C4-2B (cell line): ENCODE measurements around the gene ILKAP.

Experiments
- H3K27ac ChIP-seq: fragments of 450-650 bp; 2 replicates; pipeline ENCODE4 v1.5.1; 2017
- ZFX ChIP-seq: fragments of 450-650 bp; IDR thresholded peaks from 2 replicates; pipeline ENCODE4 v1.6.1; 2017
- TF ChIP-seq, protein P1 (sequence below): fragments of 450-650 bp; conservative IDR thresholded peaks from 2 replicates; pipeline ENCODE4 v1.5.1; 2017; ENCODE audit warnings: mild to moderate bottlenecking

The ILKAP gene

DNA sequence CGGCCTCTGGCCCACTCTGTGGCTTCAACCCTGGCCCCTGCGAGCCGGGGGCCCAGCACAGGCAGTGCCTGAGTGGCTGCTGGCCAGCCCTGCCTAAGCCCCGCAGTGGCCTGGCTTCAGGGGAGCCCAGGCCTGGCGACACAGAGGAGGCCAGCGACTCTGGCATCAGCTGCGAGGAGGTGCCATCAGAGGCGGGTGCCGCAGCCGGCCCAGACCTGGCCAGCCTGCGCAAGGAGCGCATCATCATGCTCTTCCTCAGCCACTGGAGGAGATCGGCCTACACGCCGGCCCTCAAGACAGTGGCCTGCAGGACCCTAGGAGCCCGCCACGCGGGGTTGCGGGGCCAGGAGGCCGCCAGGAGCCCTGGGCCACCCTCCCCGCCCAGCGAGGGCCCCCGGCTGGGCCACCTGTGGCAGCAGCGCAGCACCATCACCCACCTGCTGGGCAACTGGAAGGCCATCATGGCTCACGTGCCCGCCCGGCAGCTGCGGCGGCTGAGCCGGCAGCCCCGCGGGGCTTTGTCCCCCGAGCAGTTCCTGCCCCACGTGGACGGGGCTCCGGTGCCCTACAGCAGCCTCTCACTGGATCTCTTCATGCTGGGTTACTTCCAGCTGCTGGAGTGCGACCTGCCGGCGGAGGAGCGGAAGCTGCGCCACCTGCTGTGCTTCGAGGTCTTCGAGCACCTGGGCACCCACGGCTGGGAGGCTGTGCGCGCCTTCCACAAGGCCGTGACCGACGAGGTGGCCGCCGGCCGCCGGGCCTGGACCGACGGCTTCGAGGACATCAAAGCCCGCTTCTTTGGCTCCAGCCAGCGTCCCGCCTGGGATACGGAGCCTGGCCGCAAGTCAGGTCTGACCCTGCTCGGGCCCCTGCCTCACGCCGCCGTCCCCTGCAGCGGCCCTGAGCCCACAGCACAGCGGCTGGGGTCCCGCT, 72.5 kb downstream of the ILKAP start:
- H3K27ac ChIP-seq: no peak overlapping the region
- no peak for TF ChIP-seq ZFX

DNA sequence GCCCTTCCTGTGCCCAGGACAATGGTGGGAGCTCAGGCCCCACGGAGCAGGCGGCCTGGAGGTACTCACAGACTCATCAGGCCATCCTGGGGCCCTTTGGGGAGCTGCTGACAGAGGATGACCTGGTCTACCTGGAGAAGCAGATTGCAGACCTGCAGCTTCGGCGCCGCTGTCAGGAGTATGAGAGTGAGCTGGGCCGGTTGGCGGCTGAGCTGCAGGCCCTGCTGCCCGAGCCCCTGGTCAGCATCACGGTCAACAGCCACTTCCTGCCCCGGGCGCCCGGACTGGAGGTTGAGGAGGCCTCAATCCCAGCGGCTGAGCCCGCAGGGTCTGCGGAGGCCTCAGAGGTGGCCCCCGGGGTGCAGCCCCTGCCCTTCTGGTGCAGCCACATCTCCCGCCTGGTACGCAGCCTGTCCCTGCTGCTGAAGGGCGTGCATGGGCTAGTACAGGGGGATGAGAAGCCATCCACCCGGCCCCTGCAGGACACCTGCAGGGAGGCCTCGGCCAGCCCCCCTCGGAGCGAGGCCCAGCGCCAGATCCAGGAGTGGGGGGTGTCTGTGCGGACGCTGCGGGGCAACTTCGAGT, 73.3 kb downstream of the ILKAP start:
- no peak for TF ChIP-seq ZFX
- TF ChIP-seq, protein P1, sequence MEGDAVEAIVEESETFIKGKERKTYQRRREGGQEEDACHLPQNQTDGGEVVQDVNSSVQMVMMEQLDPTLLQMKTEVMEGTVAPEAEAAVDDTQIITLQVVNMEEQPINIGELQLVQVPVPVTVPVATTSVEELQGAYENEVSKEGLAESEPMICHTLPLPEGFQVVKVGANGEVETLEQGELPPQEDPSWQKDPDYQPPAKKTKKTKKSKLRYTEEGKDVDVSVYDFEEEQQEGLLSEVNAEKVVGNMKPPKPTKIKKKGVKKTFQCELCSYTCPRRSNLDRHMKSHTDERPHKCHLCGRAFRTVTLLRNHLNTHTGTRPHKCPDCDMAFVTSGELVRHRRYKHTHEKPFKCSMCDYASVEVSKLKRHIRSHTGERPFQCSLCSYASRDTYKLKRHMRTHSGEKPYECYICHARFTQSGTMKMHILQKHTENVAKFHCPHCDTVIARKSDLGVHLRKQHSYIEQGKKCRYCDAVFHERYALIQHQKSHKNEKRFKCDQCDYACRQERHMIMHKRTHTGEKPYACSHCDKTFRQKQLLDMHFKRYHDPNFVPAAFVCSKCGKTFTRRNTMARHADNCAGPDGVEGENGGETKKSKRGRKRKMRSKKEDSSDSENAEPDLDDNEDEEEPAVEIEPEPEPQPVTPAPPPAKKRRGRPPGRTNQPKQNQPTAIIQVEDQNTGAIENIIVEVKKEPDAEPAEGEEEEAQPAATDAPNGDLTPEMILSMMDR: no peak
- H3K27ac ChIP-seq: no peak overlapping the region

DNA sequence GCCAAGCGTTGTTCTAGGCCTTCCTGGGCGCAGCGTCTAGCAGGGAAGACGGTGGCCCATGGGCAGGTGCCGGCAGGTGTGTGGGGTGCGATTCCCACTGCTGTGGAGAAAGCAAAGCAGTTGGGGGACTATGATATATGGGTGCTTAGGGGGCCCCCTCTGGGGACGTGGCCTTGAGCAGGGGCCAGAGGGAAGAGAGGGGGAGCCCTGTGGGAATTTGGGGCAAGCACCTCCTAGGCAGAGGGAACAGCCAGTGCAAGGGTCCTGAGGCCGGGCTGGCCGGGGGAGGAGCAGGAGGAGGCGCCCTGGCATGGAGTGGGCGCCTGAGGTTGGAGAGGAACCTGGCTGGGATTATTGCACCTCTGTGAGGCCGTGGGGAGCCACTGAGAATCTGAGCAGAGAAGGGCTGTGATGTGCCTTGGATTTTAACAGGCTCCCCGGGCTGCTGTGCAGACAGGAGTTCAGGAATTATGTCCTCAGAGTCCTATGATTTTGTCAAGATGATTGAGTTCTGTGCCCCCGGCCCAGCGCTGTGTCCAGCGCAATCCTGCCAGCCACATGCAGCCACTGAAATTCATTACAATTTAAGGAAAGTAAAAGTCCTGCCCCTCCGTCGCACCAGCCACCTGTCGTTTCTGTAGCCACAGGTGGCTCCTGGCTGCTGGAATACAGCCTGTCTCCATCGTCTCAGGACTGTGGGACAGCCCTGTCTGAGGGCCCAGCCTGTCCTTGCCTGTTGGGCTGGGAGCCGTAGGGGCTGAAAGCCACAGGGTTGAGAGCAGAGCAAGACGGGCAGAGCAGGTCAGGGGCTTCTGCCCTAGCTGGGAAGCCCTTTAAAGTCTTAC, 74.1 kb downstream of the ILKAP start:
- TF ChIP-seq, protein P1: no peak
- TF ChIP-seq ZFX: no peak
- no peak overlapping the region for H3K27ac ChIP-seq

- no peak for TF ChIP-seq ZFX
- TF ChIP-seq, protein P1: no peak
- H3K27ac ChIP-seq: no peak overlapping the region
Measured at GRCh38 chr2:238128534-238129001, 74.9 kb downstream of the ILKAP start.

DNA sequence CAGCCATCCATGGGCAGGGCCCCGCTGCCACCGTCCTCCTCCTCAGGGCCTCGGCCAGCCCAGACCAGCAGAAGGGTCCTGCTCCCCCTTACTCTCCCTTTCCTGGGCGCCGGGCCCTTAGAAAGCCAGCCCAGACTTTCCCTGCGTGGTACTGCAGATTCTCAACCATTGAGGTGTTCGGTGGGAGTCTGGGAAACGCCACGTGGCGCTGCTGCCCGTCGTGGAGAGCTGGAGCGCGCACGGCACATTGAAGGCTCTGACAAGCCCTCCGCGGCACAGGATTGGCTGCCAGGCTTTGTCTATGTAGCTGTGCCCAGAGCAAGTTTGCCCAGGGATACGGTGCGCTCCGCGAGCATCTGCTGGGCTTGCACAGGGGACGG, 75.4 kb downstream of the ILKAP start:
- H3K27ac ChIP-seq: no peak overlapping the region
- no peak for TF ChIP-seq ZFX
- TF ChIP-seq, protein P1: no peak

- TF ChIP-seq, protein P1: no peak
- no peak for TF ChIP-seq ZFX
- H3K27ac ChIP-seq: no peak overlapping the region
Measured at GRCh38 chr2:238127165-238128060, 76.1 kb downstream of the ILKAP start.

DNA sequence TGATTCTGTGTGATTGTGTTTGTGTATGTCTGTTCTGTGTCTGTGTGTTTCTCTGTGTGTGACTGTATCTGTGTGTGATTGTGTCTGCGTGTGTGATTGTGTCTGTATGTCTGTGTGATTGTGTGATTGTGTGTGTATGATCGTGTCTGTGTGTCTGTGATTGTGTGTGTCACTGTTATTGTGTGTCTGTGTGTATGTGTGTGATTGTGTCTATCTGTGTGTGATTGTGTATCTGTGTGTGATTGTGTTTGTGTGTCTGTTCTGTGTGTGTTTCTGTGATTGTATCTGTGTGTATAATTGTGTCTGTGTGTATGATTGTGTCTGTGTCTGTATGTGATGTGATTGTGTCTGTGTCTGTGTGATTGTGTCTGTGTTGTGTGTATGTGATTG, 76.7 kb downstream of the ILKAP start:
- no peak overlapping the region for H3K27ac ChIP-seq
- no peak for TF ChIP-seq ZFX
- TF ChIP-seq, protein P1: no peak
